Peyer's patch (tissue), 4 donors: Measurements from ENCODE around the gene PPP2R2C. TPM values are rescaled to one million over a fixed set of nuclear protein-coding genes. Genes with fewer than 3 reads are reported as not detected.

Source experiments
- DNase-seq, 3 donors: peaks; one replicate each; pipeline ENCODE4 v3.0.0-alpha.2; 2017 to 2019
- H3K27ac ChIP-seq, 4 donors: fragments of 200-600 bp; sonication (generic); one replicate each; pipeline ENCODE4 v1.5.1; 2016 to 2019
- H3K27me3 ChIP-seq, 2 donors: fragments of 200-600 bp; sonication (generic); one replicate each; pipeline ENCODE4 v1.5.1; 2019
- H3K36me3 ChIP-seq, 3 donors: fragments of 200-600 bp; sonication (generic); one replicate each; pipeline ENCODE4 v1.5.1; 2016 to 2019
- H3K4me1 ChIP-seq, 4 donors: fragments of 200-600 bp; sonication (generic); one replicate each; pipeline ENCODE4 v1.5.1; 2016 to 2019
- H3K4me3 ChIP-seq, 4 donors: fragments of 200-600 bp; sonication (generic); 1 replicate in 3 of 4; 2 replicates in 1 of 4; pipeline ENCODE4 v1.5.1; 2016 to 2019; ENCODE audit warnings: mild to moderate bottlenecking in 1 of 4
- H3K9me3 ChIP-seq, 4 donors: fragments of 200-600 bp; sonication (generic); one replicate each; pipeline ENCODE4 v1.5.1; 2016 to 2019; ENCODE audit warnings: mild to moderate bottlenecking in 1 of 4
- CTCF ChIP-seq, 6 experiments: fragments of 450-650 bp in 4 of 6; fragments of 200-600 bp in 2 of 6; sonication (generic) in 1 of 6; IDR thresholded peaks; one replicate each; pipeline ENCODE4 v1.5.1; 2017 to 2019; ENCODE audit warnings: antibody characterized with exemption in 6 of 6, mild to moderate bottlenecking in 3 of 6, moderate library complexity in 1 of 6
- POLR2A ChIP-seq, 2 donors: fragments of 450-650 bp; IDR thresholded peaks; one replicate each; pipeline ENCODE4 v1.5.1; 2017; ENCODE audit warnings: antibody characterized with exemption in 2 of 2, mild to moderate bottlenecking in 2 of 2, moderate library complexity in 2 of 2
- total RNA-seq, 4 donors: library from RNA; depleted of rRNA; stranded (reverse); fragments of >200 nt; gene quantifications; one replicate each; pipeline ENCODE4 v1.1.0, GENCODE V29; 2016

Gene PPP2R2C
- total RNA-seq, 4 donors from 2014 or later: 0.27 to 4.1 TPM; not detected in 2

- Histone ChIP-seq H3K4me3 (no peak overlapping the region), H3K27ac (no peak overlapping the region), H3K36me3 (peaks cover 0 to 22% (median 0%) of the 10 kb centered on the region in 3 donors), H3K27me3 (no peaks in the 10 kb centered on the region), H3K4me1 (no peaks in the 10 kb centered on the region), H3K9me3 (no peaks in the 10 kb centered on the region)
- no peak for DNase-seq
- no peak for TF ChIP-seq CTCF (IDR thresholded peaks at IDR 0.05)
- no peak for TF ChIP-seq POLR2A (IDR thresholded peaks at IDR 0.05)
Measured at GRCh38 chr4:6303943-6304342, 168.5 kb downstream of the PPP2R2C start.

GRCh38 chr4:6302869-6303268, 169.5 kb downstream of the PPP2R2C start:
- no peak overlapping the region for H3K27ac ChIP-seq
- no peak overlapping the region for H3K4me3 ChIP-seq
- H3K36me3 ChIP-seq: peaks cover 0 to 22% (median 0%) of the 10 kb centered on the region in 3 donors
- no peaks in the 10 kb centered on the region for H3K9me3 ChIP-seq
- no peak for TF ChIP-seq CTCF (IDR thresholded peaks at IDR 0.05)
- DNase-seq: no peak
- H3K27me3 ChIP-seq: no peaks in the 10 kb centered on the region
- no peaks in the 10 kb centered on the region for H3K4me1 ChIP-seq

- H3K27ac ChIP-seq: no peak overlapping the region
- H3K27me3 ChIP-seq: no peaks in the 10 kb centered on the region
Measured at GRCh38 chr4:6301732-6302442, 170.5 kb downstream of the PPP2R2C start.

GRCh38 chr4:6301051-6301731, 171.2 kb downstream of the PPP2R2C start:
- no peak overlapping the region for H3K27ac ChIP-seq
- no peak overlapping the region for H3K4me3 ChIP-seq
- TF ChIP-seq CTCF (IDR thresholded peaks at IDR 0.05): no peak
- DNase-seq: no peak
- no peaks in the 10 kb centered on the region for H3K27me3 ChIP-seq
- H3K9me3 ChIP-seq: no peaks in the 10 kb centered on the region
- peaks cover 0 to 22% (median 0%) of the 10 kb centered on the region in 3 donors for H3K36me3 ChIP-seq
- H3K4me1 ChIP-seq: no peaks in the 10 kb centered on the region

More at GRCh38 chr4:6301732-6302442, 170.5 kb downstream of the PPP2R2C start:
- peaks cover 0 to 22% (median 0%) of the 10 kb centered on the region in 3 donors for H3K36me3 ChIP-seq
- H3K9me3 ChIP-seq: no peaks in the 10 kb centered on the region
- TF ChIP-seq POLR2A (IDR thresholded peaks at IDR 0.05) (no peak), CTCF (IDR thresholded peaks at IDR 0.05) (no peak)
- no peaks in the 10 kb centered on the region for H3K4me1 ChIP-seq
- H3K4me3 ChIP-seq: no peak overlapping the region
- DNase-seq: no peak

GRCh38 chr4:6300359-6300758, 172.1 kb downstream of the PPP2R2C start:
- H3K27ac ChIP-seq: no peak overlapping the region
- H3K4me3 ChIP-seq: no peak overlapping the region
- H3K36me3 ChIP-seq: peaks cover 0 to 25% (median 0%) of the 10 kb centered on the region in 3 donors
- no peak for DNase-seq
- TF ChIP-seq POLR2A (IDR thresholded peaks at IDR 0.05) (no peak), CTCF (IDR thresholded peaks at IDR 0.05) (no peak)
- no peaks in the 10 kb centered on the region for H3K27me3 ChIP-seq
- H3K9me3 ChIP-seq: no peaks in the 10 kb centered on the region
- no peaks in the 10 kb centered on the region for H3K4me1 ChIP-seq
